Karpas-422 (cell line): ENCODE measurements around the gene CRTAC1. TPM values are rescaled to one million over a fixed set of nuclear protein-coding genes. Genes with fewer than 3 reads are reported as not detected.

Experiments
- DNase-seq: peaks from one replicate; pipeline ENCODE4 v3.0.0-alpha.2; 2015
- H2AFZ ChIP-seq: fragments of 200-600 bp; sonication (generic); 2 replicates; pipeline ENCODE4 v1.6.1; 2014; ENCODE audit warnings: antibody characterized with exemption, low read length, mixed read lengths
- H3K27ac ChIP-seq: fragments of 200-600 bp; sonication (generic); 2 replicates; pipeline ENCODE4 v1.5.1; 2014; ENCODE audit warnings: mild to moderate bottlenecking, low read length, moderate library complexity
- H3K27me3 ChIP-seq: fragments of 200-600 bp; sonication (generic); 2 replicates; pipeline ENCODE4 v1.6.1; 2014; ENCODE audit warnings: low read length, mixed read lengths
- H3K36me3 ChIP-seq: fragments of 200-600 bp; sonication (generic); 2 replicates; pipeline ENCODE4 v1.6.1; 2014; ENCODE audit warnings: low read length, mixed read lengths; ENCODE audit not compliant: insufficient read depth
- H3K4me1 ChIP-seq: fragments of 200-600 bp; sonication (generic); 2 replicates; pipeline ENCODE4 v1.6.1; 2014; ENCODE audit warnings: mild to moderate bottlenecking, low read length, mixed read lengths
- H3K4me2 ChIP-seq: fragments of 200-600 bp; sonication (generic); 2 replicates; pipeline ENCODE4 v1.6.1; 2014; ENCODE audit warnings: low read length, low read depth, mild to moderate bottlenecking; ENCODE audit not compliant: poor library complexity, severe bottlenecking
- H3K4me3 ChIP-seq: fragments of 200-600 bp; sonication (generic); 2 replicates; pipeline ENCODE4 v1.5.1; 2014; ENCODE audit warnings: mild to moderate bottlenecking, antibody characterized with exemption, low read length, mixed read lengths
- H3K79me2 ChIP-seq: fragments of 200-600 bp; sonication (generic); 2 replicates; pipeline ENCODE4 v1.6.1; 2014; ENCODE audit warnings: mild to moderate bottlenecking, low read length, mixed read lengths
- H3K9ac ChIP-seq: fragments of 200-600 bp; sonication (generic); 2 replicates; pipeline ENCODE4 v1.6.0; 2014; ENCODE audit warnings: low read length
- H3K9me2 ChIP-seq: fragments of 200-600 bp; sonication (generic), shearing (Covaris generic); replicated peaks from 2 replicates; pipeline ENCODE4 v1.6.0; 2014; ENCODE audit warnings: mild to moderate bottlenecking, low read length, moderate library complexity; ENCODE audit not compliant: insufficient read depth
- H3K9me3 ChIP-seq: fragments of 300-700, 200-600 bp; sonication (generic); 2 replicates; pipeline ENCODE4 v1.6.1; 2014; ENCODE audit warnings: low read length, mixed read lengths
- H4K20me1 ChIP-seq: fragments of 200-600 bp; sonication (generic); 2 replicates; pipeline ENCODE4 v1.6.1; 2014; ENCODE audit warnings: mild to moderate bottlenecking, antibody characterized with exemption, low read length, low read depth; ENCODE audit not compliant: insufficient read depth
- total RNA-seq: library from RNA; depleted of rRNA; stranded (reverse); fragments of >200 nt; shearing (Covaris generic); gene quantifications from 2 replicates; pipeline ENCODE4 v1.2.3, GENCODE V29; 2014; ENCODE audit warnings: low replicate concordance

The CRTAC1 gene
- total RNA-seq, 1 experiment from 2014 or later, result not detected

GRCh38 chr10:97836446-97836845 lies 194.0 kb downstream of the CRTAC1 start:
- Histone ChIP-seq H4K20me1 (no peaks in the 10 kb centered on the region), H3K9me3 (no peaks in the 10 kb centered on the region), H3K4me3 (no peak overlapping the region), H3K27ac (no peak overlapping the region), H3K36me3 (no peaks in the 10 kb centered on the region), H2AFZ (no peak overlapping the region), H3K4me1 (no peaks in the 10 kb centered on the region), H3K9me2 (no peaks in the 10 kb centered on the region), H3K27me3 (no peaks in the 10 kb centered on the region), H3K79me2 (no peaks in the 10 kb centered on the region), H3K4me2 (no peak overlapping the region), H3K9ac (no peak overlapping the region)
- DNase-seq, result no peak

- no peak overlapping the region for H3K4me3 ChIP-seq
- H3K27me3 ChIP-seq, result no peaks in the 10 kb centered on the region
- no peak for DNase-seq
- H3K36me3 ChIP-seq, result no peaks in the 10 kb centered on the region
- H3K79me2 ChIP-seq, result no peaks in the 10 kb centered on the region
- no peaks in the 10 kb centered on the region for H3K9me2 ChIP-seq
- H3K27ac ChIP-seq, result no peak overlapping the region
- no peak overlapping the region for H3K9ac ChIP-seq
- no peak overlapping the region for H3K4me2 ChIP-seq
- H3K4me1 ChIP-seq, result no peaks in the 10 kb centered on the region
- no peaks in the 10 kb centered on the region for H3K9me3 ChIP-seq
- no peak overlapping the region for H2AFZ ChIP-seq
- no peaks in the 10 kb centered on the region for H4K20me1 ChIP-seq
These were observed 199.2 kb downstream of the CRTAC1 start for GRCh38 chr10:97831259-97831658.

GRCh38 chr10:97830064-97830463 lies 200.4 kb downstream of the CRTAC1 start:
- no peak overlapping the region for H3K4me3 ChIP-seq
- no peaks in the 10 kb centered on the region for H3K79me2 ChIP-seq
- H3K9me2 ChIP-seq, result no peaks in the 10 kb centered on the region
- H3K9ac ChIP-seq, result no peak overlapping the region
- no peak overlapping the region for H2AFZ ChIP-seq
- H3K27ac ChIP-seq, result no peak overlapping the region
- no peaks in the 10 kb centered on the region for H3K9me3 ChIP-seq
- no peaks in the 10 kb centered on the region for H3K36me3 ChIP-seq
- H3K4me1 ChIP-seq, result no peaks in the 10 kb centered on the region
- H4K20me1 ChIP-seq, result no peaks in the 10 kb centered on the region
- H3K4me2 ChIP-seq, result no peak overlapping the region
- DNase-seq, result no peak
- no peaks in the 10 kb centered on the region for H3K27me3 ChIP-seq

- no peaks in the 10 kb centered on the region for H3K9me3 ChIP-seq
- H2AFZ ChIP-seq, result no peak overlapping the region
- H3K4me2 ChIP-seq, result no peak overlapping the region
- H3K79me2 ChIP-seq, result no peaks in the 10 kb centered on the region
- no peaks in the 10 kb centered on the region for H3K9me2 ChIP-seq
- no peaks in the 10 kb centered on the region for H3K4me1 ChIP-seq
- no peak overlapping the region for H3K27ac ChIP-seq
- no peaks in the 10 kb centered on the region for H3K27me3 ChIP-seq
- H4K20me1 ChIP-seq, result no peaks in the 10 kb centered on the region
- H3K9ac ChIP-seq, result no peak overlapping the region
- no peak for DNase-seq
- H3K36me3 ChIP-seq, result no peaks in the 10 kb centered on the region
- H3K4me3 ChIP-seq, result no peak overlapping the region
These were observed 201.7 kb downstream of the CRTAC1 start for GRCh38 chr10:97828721-97829120.

GRCh38 chr10:97827702-97828291 lies 202.6 kb downstream of the CRTAC1 start:
- no peak overlapping the region for H3K9ac ChIP-seq
- no peak overlapping the region for H2AFZ ChIP-seq
- no peak overlapping the region for H3K27ac ChIP-seq
- H3K9me2 ChIP-seq, result no peaks in the 10 kb centered on the region
- no peak overlapping the region for H3K4me3 ChIP-seq
- no peaks in the 10 kb centered on the region for H4K20me1 ChIP-seq
- H3K4me1 ChIP-seq, result no peaks in the 10 kb centered on the region
- no peaks in the 10 kb centered on the region for H3K36me3 ChIP-seq
- no peaks in the 10 kb centered on the region for H3K27me3 ChIP-seq
- no peaks in the 10 kb centered on the region for H3K9me3 ChIP-seq
- H3K4me2 ChIP-seq, result no peak overlapping the region
- DNase-seq, result no peak
- no peaks in the 10 kb centered on the region for H3K79me2 ChIP-seq

- Histone ChIP-seq H3K9ac (no peak overlapping the region), H4K20me1 (no peaks in the 10 kb centered on the region), H3K79me2 (no peaks in the 10 kb centered on the region), H3K27me3 (no peaks in the 10 kb centered on the region), H3K4me2 (no peak overlapping the region), H2AFZ (no peak overlapping the region), H3K4me1 (no peaks in the 10 kb centered on the region), H3K9me3 (no peaks in the 10 kb centered on the region), H3K9me2 (no peaks in the 10 kb centered on the region), H3K4me3 (no peak overlapping the region), H3K36me3 (no peaks in the 10 kb centered on the region), H3K27ac (no peak overlapping the region)
- no peak for DNase-seq
These were observed 203.5 kb downstream of the CRTAC1 start for GRCh38 chr10:97826892-97827291.

GRCh38 chr10:97825020-97825760 lies 205.2 kb downstream of the CRTAC1 start:
- H3K4me3 ChIP-seq, result no peak overlapping the region
- no peak overlapping the region for H3K27ac ChIP-seq
- DNase-seq, result no peak
- H3K4me1 ChIP-seq, result no peaks in the 10 kb centered on the region
- no peaks in the 10 kb centered on the region for H3K79me2 ChIP-seq
- H3K9me2 ChIP-seq, result no peaks in the 10 kb centered on the region
- no peaks in the 10 kb centered on the region for H3K27me3 ChIP-seq
- H2AFZ ChIP-seq, result no peak overlapping the region
- no peak overlapping the region for H3K4me2 ChIP-seq
- no peaks in the 10 kb centered on the region for H4K20me1 ChIP-seq
- H3K9me3 ChIP-seq, result no peaks in the 10 kb centered on the region
- H3K9ac ChIP-seq, result no peak overlapping the region
- H3K36me3 ChIP-seq, result no peaks in the 10 kb centered on the region

- DNase-seq, result no peak
- Histone ChIP-seq H3K4me3 (no peak overlapping the region), H2AFZ (no peak overlapping the region), H4K20me1 (no peaks in the 10 kb centered on the region), H3K9ac (no peak overlapping the region), H3K9me3 (no peaks in the 10 kb centered on the region), H3K27ac (no peak overlapping the region), H3K4me1 (no peaks in the 10 kb centered on the region), H3K4me2 (no peak overlapping the region), H3K9me2 (no peaks in the 10 kb centered on the region), H3K79me2 (no peaks in the 10 kb centered on the region), H3K27me3 (no peaks in the 10 kb centered on the region), H3K36me3 (no peaks in the 10 kb centered on the region)
These were observed 206.7 kb downstream of the CRTAC1 start for GRCh38 chr10:97823734-97824133.
